Mucosa of descending colon (tissue), 3 donors: ENCODE data around the gene KRTAP5-1. TPM values are rescaled to one million over a fixed set of nuclear protein-coding genes. Genes with fewer than 3 reads are reported as not detected.

ENCODE experiments used
- ATAC-seq: fragments of 200-7000 bp; cut with Tn5 transposase; one replicate; pipeline ENCODE4 v1.9.1; 2020; ENCODE audit warnings: mild to moderate bottlenecking, moderate library complexity
- DNase-seq, 3 donors: peaks; one replicate each; pipeline ENCODE4 v3.0.0-alpha.2; 2020
- H3K36me3 ChIP-seq: fragments of 200-600 bp; one replicate; pipeline ENCODE4 v1.8.0; 2021; ENCODE audit warnings: low read depth, mild to moderate bottlenecking
- H3K4me1 ChIP-seq: fragments of 200-600 bp; one replicate; pipeline ENCODE4 v1.8.0; 2021; ENCODE audit warnings: low read depth, mild to moderate bottlenecking
- H3K4me3 ChIP-seq: fragments of 200-600 bp; one replicate; pipeline ENCODE4 v1.8.0; 2021; ENCODE audit warnings: mild to moderate bottlenecking
- H3K9me3 ChIP-seq: fragments of 200-600 bp; one replicate; pipeline ENCODE4 v1.8.0; 2021; ENCODE audit warnings: mild to moderate bottlenecking
- intact Hi-C, 2 donors: fragments of 100-400 bp; cut with DNase I in 1 of 2; cut with micrococcal nuclease in 1 of 2; formaldehyde crosslinking; loops; one replicate each; pipeline versions ENCODE4 v1.11.0 to v1.11.1; 2022; cut with DNase I, micrococcal nuclease
- total RNA-seq, 3 donors: library from RNA; stranded (reverse); fragmentation: NEBNext Ultra II Directional in 2 of 3; extraction: Animal tissue kit (Norgen Biotek cat#: 25700) in 2 of 3; gene quantifications; one replicate each; pipeline versions ENCODE4 v1.2.1 to v1.2.4, GENCODE V29; 2021 to 2023
- TF ChIP-seq, protein P1 (sequence below): fragments of 200-600 bp; IDR thresholded peaks from one replicate; pipeline ENCODE4 v1.8.0; 2022; ENCODE audit warnings: antibody characterized with exemption, mild to moderate bottlenecking
- donor health status: DM: no; HTN: no; CAD: no; lungs with moderate emphysema.
- donor health status: DM: no; HTN: no; CAD: no.
- donor health status: DM: no; HTN: yes; CAD: no.

KRTAP5-1 gene
- total RNA-seq, 3 donors from 2014 or later, result not detected

DNA sequence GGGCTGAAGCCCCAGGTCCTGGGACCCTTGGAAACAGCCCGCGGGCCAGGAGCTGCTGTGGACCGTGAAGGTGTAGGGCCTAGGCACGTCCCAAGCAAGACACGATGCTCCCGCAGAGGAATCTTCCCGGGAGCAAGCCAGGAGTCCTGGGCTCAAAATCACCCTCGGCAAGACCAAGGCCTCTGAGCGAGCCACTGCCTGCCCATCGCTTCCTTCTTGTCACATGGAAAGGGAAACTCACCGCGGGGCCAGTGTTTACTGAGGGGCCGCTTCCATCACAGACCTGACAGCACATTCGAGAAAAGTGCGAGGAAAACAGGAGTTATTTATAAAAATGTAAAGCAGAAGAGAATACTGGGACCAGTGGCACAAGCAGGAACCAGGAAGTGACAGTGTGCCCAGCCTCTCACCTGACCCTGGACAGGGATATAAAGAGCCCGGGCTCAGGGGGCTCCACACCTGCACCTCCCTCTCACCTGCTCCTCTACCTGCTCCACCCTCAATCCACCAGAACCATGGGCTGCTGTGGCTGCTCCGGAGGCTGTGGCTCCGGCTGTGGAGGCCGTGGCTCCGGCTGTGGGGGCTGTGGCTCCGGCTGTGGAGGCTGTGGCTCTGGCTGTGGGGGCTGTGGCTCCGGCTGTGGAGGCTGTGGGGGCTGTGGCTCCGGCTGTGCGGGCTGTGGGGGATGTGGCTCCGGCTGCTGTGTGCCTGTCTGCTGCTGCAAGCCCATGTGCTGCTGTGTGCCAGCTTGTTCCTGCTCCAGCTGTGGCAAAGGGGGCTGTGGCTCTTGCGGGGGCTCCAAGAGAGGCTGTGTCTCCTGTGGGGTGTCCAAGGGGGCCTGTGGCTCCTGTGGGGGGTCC is 44.5 kb upstream of the KRTAP5-1 start, which contains the start of gene KRTAP5-5:
KRTAP5-5 (plus strand) TSS at position 450 of the 860 bp plus-strand sequence; CDS start at position 516, 66 bp downstream.
- H3K36me3 ChIP-seq, result no peaks in the 10 kb centered on the region
- TF ChIP-seq, protein P1, sequence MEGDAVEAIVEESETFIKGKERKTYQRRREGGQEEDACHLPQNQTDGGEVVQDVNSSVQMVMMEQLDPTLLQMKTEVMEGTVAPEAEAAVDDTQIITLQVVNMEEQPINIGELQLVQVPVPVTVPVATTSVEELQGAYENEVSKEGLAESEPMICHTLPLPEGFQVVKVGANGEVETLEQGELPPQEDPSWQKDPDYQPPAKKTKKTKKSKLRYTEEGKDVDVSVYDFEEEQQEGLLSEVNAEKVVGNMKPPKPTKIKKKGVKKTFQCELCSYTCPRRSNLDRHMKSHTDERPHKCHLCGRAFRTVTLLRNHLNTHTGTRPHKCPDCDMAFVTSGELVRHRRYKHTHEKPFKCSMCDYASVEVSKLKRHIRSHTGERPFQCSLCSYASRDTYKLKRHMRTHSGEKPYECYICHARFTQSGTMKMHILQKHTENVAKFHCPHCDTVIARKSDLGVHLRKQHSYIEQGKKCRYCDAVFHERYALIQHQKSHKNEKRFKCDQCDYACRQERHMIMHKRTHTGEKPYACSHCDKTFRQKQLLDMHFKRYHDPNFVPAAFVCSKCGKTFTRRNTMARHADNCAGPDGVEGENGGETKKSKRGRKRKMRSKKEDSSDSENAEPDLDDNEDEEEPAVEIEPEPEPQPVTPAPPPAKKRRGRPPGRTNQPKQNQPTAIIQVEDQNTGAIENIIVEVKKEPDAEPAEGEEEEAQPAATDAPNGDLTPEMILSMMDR, result no peak
- intact Hi-C loops, result no loop called here
- H3K4me1 ChIP-seq, result peaks cover 5% of the 10 kb centered on the region
- no peaks in the 10 kb centered on the region for H3K9me3 ChIP-seq
- H3K4me3 ChIP-seq, result no peak within 1 kb of the TSS
- no peak for DNase-seq
- ATAC-seq, result peak; percentile 41

DNA sequence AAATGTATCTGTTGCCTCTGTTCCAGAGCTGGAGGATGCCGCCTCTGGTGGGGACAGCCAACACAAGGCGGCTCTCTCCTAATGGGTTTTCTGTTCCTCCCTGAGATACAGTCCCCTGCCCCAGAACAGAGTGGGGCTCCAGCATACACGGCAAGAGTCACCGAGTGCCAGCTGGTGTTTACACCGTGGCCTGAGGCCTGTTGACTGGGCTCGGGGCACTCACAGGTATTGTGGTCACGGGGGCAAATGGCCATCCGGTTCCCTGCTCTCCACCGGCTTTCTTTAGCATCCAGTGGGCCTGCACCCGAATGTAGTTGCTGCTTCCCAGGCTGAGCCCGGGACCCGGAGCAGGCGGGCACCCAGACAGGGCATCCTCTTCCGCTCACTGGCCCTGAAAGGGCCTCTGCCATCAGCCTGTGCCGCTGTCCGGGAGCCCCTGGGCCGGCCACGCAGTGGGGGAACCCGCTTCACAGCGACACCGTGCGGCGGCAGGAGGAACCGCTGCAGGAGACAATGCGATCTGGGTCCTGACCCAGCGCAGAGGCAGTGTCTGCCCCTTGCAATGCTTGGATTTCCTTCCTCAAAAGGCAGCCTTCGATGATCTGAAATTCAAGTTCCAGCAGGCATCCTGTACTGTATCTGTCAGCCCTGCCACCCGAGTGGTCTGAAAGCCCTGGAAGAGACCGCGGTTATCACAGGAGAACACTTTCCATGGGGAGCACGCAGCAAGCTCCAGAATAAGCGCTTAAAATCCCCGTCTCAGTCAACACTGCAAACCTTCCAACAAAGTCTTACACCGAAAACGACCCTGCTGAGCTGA is 43.6 kb upstream of the KRTAP5-1 start:
- Histone ChIP-seq H3K9me3 (no peaks in the 10 kb centered on the region), H3K36me3 (no peaks in the 10 kb centered on the region), H3K4me3 (no peak overlapping the region), H3K4me1 (peaks cover 5% of the 10 kb centered on the region)
- DNase-seq (peak in 2 of 3 donors; percentile 59 to 76), ATAC-seq (peak; percentile 95)
- intact Hi-C loops, result no loop called here
- TF ChIP-seq, protein P1, result peak; percentile 91

DNA sequence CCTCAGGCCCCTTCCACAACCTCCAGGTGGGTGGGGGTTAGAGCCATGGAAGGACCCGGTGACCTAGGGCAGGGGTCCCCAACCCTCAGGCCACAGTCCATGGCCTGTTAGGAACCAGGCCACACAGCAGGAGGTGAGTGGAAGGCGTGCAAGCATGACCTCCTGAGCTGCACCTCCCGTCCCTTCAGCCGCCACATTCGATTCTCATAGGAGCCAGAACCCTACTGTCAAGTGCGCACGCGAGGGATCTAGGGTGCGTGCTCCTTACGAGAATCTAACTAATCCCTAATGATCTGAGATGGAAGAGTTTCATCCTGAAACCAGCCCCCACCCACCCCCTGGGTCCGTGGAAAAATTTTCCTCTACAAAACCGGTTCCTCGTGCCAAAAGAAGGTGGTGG is 40.5 kb upstream of the KRTAP5-1 start:
- no peaks in the 10 kb centered on the region for H3K9me3 ChIP-seq
- H3K4me3 ChIP-seq, result no peak overlapping the region
- intact Hi-C loops, result no loop called here
- peaks cover 5% of the 10 kb centered on the region for H3K4me1 ChIP-seq
- H3K36me3 ChIP-seq, result no peaks in the 10 kb centered on the region
- TF ChIP-seq, protein P1, result no peak
- ATAC-seq (no peak), DNase-seq (no peak)

DNA sequence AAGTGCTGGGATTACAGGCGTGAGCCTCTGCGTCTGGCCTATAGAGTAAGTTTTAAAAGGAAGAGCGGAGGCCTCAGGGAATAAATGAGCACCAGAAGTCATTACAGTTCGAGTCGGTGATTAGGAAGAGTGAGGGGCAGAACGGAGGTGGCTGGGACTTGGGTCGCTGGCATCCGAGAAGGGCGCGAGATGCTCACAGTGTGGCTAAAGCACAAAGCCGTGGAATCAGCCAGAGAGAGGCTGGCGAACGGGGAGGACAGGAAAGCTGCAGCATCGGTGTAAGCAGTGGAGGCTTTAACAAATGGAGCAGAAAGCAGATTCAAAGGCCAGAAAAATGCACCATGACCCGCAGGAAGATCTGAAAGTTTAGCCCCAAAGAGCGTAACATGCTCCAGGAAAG is 39.5 kb upstream of the KRTAP5-1 start:
- TF ChIP-seq, protein P1, result no peak
- intact Hi-C loops, result no loop called here
- no peaks in the 10 kb centered on the region for H3K9me3 ChIP-seq
- DNase-seq (no peak), ATAC-seq (no peak)
- H3K36me3 ChIP-seq, result no peaks in the 10 kb centered on the region
- no peak overlapping the region for H3K4me3 ChIP-seq
- H3K4me1 ChIP-seq, result peaks cover 5% of the 10 kb centered on the region

DNA sequence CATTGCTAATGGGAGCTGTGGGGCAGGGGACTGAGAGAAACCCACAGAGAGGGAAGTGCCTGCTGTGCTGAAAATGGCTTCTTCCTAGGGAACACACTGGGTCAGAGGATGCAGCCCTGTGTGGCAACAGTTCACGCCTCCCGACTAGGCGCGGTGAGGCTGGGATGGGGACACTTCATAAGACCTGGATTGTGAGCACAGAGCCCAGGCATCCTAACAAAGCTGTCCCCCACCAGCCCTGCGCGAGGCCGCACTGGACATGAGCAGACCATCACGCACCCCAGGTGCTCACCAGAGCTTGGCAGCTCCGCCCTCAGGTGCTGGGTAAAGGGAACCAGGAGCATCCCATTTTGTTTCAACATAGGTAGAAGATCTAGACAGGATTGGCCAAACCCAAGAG is 38.6 kb upstream of the KRTAP5-1 start:
- Histone ChIP-seq H3K4me3 (no peak overlapping the region), H3K9me3 (no peaks in the 10 kb centered on the region), H3K36me3 (no peaks in the 10 kb centered on the region), H3K4me1 (peaks cover 2% of the 10 kb centered on the region)
- ATAC-seq, result no peak
- intact Hi-C loops, result no loop called here
- no peak for DNase-seq
- TF ChIP-seq, protein P1, result no peak
